NCI-H2227 (cell line): ENCODE measurements around the gene PTGIR.
A peak's percentile ranks its signal among the peaks of the same experiment; 100 is the strongest.
"Not testable (repeated sequence)": the region's sequence is repeated elsewhere in the genome, so short reads cannot be mapped to it uniquely, and the experiment has no call there.

Experiments used
- DNase-seq: peaks from one replicate; lab custom pipeline; 2025; ENCODE audit not compliant: unreplicated experiment; lab: John Stamatoyannopoulos, UW

PTGIR gene

DNA sequence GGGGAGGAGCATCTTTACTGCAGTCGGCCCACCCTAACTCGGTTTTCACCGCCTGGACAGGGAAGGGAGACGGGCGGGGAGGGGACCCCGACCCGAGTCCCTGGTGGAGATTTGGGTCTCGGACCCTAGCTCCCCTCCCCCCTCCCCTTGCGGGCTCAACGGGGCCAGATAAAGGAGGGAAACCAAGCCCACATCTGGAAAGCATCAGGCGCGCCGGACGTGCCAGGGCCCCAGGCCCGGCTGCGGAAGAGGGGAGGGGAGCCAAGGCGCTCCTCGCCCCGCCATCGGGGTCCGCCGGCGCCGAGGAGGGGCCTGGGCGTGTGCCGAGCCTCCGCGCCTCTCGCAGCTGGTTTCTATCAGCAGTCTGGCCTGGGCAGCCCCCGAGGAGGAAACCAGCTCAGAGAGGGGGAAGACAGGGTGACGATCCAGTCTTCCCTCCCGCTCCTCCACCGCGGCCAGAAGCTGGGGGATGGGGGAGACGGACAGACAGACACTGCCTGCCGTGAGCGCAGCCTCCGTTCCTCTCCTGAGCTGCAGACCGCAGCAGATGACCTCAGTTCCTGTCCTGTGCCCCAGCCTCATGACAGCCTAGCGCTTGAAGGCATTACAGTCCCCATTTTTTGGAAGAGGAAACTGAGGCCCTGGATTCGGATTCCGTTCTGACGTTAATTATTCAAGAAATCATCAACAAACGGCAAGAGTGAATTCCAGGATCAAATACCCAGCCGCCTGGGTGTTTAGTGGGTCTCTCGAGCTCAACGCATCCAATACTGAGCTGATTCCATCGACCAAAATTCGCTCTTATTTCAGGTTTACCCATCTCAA is 14.7 kb upstream of the PTGIR start:
- DNase-seq, result peak; percentile 55

DNA sequence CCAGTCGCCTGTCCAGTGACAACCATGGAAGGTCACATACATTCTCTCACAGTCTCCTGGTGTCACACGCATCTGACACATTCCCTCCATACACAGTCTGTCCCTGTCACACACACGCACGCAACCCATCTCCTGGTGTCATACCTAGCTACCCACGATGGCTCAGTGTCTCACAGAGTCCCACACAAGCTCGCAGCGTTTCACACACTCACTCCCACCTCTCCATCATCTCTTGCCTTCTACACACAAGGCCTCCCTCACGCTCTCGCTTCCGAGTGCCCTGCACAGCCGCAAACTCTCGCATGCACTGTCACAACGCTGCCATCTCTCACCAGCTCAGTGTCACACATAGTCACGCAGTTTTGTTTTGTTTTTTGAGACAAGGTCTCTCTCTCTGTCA is 12.3 kb upstream of the PTGIR start:
- DNase-seq, result no peak

- DNase-seq, result no peak
These were observed 11.3 kb upstream of the PTGIR start, which contains the start of gene GNG8 for GRCh38 chr19:46635920-46636761. TSS of gene GNG8 (minus strand) at chr19:46636202. CDS start at chr19:46634682, 1,520 bp downstream.

DNA sequence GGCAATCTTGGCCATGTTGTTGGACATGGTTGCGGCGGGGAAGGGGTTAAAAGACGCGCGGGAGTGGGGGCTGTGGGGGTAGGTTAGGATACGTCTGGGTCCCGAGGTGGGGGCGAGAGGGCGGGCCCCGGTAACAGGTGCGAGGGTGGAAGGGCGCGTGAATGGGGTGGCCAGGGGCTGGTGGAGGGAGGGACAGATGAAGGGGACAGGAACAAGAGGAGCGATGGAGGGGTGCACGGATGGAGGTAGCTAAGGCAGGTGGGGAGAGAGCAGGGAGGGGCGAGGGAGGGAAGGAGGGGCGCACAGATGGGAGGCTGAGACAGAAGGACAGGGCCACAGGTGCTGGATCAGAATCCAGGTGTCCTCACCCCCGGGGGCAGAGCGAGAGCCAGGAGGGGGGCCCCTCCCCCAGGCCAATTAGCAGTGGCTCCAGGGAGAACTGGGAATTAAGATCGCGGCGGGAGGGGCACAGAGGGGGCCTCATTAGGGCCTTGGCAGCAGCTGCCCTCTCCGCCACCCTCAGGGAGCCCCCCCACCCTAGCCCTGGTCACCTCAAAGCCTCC is 9.8 kb upstream of the PTGIR start:
- DNase-seq, result no peak

- DNase-seq, result peak; percentile 77
These were observed 9.3 kb upstream of the PTGIR start for GRCh38 chr19:46634045-46634655.

GRCh38 chr19:46633130-46633529 is 8.2 kb upstream of the PTGIR start:
- no peak for DNase-seq

DNA sequence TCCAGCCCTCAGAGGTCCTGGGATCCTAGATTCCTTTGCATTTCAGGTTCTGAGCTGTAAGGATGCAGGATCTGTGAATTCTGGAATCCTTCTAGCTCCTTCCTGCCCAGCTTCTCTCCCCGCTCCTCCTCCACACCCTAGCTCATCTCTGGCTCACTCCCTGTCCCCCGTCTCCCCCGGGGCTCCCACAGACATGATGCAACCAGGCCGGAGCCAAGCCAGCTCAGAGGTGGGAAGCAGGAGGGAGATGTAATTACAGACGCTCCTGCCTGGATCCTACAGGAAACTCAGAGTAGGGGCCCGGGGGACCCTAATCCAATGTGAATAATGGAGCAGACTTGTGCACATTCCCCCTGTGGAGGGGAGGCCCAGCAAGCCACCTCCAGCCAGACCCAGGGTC is 6.6 kb upstream of the PTGIR start:
- no peak for DNase-seq

DNA sequence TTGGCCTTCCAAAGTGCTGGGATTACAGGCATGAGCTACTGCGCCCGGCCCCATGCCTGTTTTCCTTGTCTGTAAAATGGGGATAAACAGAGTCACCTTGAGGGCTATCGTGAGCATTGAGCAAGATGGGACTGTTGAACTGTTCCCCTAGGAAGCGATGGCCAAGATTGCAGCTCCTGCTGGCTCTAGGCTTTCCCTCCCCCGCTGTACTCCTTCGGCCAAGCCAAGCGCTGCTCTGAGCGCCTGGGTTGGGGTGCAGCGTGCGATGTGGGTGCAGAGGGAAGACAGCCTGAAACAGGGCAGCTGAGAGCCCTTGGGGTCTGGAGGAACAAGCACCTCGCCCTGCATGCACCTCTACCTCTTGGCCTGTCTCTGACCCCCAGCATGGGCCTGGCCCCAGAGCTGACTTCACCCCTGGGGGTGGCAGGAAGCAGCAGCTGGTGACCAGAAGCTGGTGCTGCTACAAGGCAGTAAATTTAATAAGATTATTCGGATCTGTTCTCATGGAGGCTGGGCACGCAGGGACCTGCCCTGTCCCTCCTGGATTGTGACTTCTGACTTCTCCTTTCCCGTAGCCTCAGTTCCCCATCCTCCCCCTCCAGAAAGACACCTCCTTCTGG is 5.8 kb upstream of the PTGIR start:
- DNase-seq, result no peak

DNA sequence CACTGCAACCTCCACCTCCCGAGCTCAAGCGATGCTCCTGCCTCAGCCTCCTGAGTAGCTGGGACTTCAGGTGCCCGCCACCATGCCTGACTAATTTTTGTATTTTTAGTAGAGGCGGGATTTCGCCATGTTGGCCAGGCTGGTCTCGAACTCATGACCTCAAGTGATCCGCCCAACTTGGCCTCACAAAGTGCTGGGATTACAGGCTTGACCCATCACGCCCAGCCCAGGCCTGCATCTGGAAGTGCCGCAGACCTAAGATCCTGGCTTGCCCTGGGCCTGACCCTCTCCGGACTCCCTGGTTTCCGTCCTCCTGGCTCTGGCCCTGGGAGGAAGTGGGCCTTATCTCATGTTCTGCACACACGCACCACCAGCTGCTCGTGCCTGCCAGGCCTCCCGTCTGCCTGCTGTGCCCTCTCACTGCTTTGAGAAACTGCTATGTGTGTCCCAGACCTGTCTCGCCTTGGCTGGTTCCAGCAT is 4.7 kb upstream of the PTGIR start:
- no peak for DNase-seq

DNA sequence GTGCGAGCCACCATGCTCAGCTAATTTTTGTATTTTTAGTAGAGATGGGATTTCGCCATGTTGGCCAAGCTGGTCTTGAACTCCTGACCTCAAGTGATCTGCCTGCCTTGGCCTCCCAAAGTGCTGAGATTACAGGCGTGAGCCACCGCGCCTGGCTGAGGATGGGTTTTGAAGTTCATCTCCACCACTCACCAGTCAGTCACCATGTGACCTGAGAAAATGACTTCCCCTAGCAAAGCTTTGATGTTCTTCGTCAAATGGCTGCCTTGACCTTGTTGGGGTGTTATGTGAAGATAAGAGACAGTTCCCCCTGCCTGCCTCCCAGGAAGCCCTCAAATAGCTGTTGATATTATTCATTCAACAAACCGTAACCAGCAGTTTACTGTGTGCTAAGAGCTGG is 4.1 kb upstream of the PTGIR start:
- DNase-seq, result not testable (repeated sequence)

DNA sequence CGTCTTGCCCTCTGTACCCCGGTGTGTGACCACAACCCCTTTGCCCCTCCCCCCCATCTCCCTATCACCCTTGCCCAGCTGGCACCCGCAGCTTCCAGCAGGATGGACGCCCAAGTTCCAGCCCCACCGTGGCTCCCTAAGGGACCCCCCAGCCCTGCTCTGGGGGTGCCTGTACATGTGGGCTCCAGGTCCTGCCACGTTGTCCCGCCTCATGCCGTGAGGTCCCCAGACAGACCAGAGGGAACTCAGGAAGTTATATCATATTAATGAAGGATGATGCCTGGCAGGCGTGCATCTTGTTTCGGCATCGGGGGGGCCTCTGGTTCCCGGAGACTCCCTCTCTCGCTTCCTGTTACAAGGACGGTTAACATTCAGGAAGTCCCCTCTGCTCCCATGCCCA is 1.6 kb upstream of the PTGIR start:
- DNase-seq, result no peak

DNA sequence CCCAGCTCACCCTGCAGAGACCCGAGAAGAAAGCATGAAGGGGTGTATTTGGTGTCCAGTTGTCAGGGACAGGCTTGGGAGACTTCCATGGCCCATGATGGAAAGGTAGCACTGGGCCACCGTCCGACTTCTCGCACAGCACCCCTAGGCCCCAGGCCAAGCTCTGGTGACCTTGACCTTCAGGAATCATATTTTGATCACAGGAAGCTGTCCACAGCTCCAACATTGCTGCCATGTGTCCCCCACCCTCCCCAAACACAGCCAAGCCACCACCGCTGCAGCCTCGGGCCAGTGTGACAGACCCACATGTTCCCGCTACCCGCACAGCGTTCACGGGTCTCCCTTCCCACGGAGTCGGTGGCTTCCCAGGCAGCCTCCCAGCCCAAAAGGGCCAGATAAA is 842 bp upstream of the PTGIR start:
- no peak for DNase-seq

- DNase-seq, result no peak
These were observed 880 bp downstream of the PTGIR start for GRCh38 chr19:46623915-46624502.

GRCh38 chr19:46622118-46622446 is 2.8 kb downstream of the PTGIR start:
- no peak for DNase-seq

GRCh38 chr19:46621191-46622117 is 3.4 kb downstream of the PTGIR start:
- no peak for DNase-seq

DNA sequence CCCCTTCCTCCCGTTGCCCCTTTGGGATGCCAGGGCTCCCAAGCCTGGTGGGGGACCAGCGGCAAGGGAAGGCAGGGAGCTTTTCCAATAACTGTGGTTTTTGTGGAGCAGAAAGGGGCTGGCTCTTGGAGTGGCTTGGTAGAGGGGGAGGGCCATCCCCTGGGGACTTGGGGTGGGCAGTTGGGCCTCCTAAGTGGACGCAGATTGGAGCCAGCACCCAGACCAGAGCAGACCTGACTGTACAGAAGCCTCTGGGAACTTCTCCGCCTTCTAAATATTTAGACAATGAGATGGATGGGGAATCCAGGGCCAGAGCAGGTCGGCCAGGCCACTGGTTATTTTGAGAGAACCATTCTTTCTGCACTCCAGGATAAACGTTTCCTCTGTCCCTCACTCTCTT is 4.2 kb downstream of the PTGIR start:
- no peak for DNase-seq

GRCh38 chr19:46620267-46620666 is 4.6 kb downstream of the PTGIR start:
- DNase-seq, result no peak

GRCh38 chr19:46618670-46619231 is 6.1 kb downstream of the PTGIR start:
- no peak for DNase-seq

DNA sequence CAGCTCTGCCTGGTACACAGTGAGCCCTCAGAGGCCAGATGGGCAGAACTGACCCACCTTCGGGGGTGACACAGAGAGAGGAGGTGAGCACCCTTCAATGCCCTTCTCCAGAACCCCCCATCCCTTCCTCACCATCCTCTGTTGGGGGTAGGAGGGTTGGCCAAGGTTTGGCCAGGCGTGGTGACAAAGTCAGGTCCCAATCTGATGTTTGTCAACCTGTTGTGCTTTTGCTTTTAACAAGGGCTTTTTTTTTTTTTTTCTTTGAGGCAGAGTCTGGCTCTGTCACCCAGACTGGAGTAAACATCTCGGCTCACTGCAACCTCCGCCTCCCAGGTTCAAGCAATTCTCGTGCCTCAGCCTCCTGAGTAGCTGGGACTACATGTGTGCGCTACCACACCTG is 7.3 kb downstream of the PTGIR start:
- DNase-seq, result no peak
